Upper lobe of left lung (tissue), 4 donors: ENCODE measurements around the gene RNF40.

ENCODE experiments used
- POLR2A ChIP-seq, 4 donors: fragments of 450-650 bp; IDR thresholded peaks; one replicate each; pipeline ENCODE4 v1.5.1; 2016 to 2017; ENCODE audit warnings: antibody characterized with exemption in 4 of 4, mild to moderate bottlenecking in 2 of 4
- POLR2AphosphoS5 ChIP-seq, 2 donors: sonication (generic); formaldehyde crosslinking; IDR thresholded peaks; one replicate each; pipeline ENCODE4 v1.5.1; 2017; ENCODE audit warnings: antibody characterized with exemption in 2 of 2
- TF ChIP-seq, protein P1 (sequence below), 6 experiments: fragments of 450-650 bp in 4 of 6; fragments of 200-600 bp in 2 of 6; sonication (generic) in 2 of 6; IDR thresholded peaks; one replicate each; pipeline ENCODE4 v1.5.1; 2016 to 2019; ENCODE audit warnings: antibody characterized with exemption in 6 of 6

DNA sequence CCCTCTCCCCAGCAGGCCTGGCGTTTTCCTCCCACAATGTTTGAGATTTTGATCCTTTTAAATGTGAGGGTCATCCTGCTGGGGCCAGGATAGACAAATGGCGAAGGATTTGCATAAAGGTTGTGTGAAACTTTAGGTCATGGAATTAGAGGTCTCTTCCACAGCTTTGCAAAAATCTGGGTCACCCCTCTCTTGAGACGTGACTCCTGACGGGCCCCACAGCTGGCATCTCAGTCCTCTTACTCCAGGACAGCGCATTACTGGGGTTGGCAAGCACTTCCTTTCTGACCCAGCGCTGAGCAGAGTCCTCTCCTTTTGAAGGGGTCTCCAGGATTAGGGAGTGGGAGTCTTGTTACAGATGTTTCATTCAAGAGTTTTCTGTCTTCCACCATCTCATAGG is 17.5 kb downstream of the RNF40 start:
- TF ChIP-seq, protein P1, sequence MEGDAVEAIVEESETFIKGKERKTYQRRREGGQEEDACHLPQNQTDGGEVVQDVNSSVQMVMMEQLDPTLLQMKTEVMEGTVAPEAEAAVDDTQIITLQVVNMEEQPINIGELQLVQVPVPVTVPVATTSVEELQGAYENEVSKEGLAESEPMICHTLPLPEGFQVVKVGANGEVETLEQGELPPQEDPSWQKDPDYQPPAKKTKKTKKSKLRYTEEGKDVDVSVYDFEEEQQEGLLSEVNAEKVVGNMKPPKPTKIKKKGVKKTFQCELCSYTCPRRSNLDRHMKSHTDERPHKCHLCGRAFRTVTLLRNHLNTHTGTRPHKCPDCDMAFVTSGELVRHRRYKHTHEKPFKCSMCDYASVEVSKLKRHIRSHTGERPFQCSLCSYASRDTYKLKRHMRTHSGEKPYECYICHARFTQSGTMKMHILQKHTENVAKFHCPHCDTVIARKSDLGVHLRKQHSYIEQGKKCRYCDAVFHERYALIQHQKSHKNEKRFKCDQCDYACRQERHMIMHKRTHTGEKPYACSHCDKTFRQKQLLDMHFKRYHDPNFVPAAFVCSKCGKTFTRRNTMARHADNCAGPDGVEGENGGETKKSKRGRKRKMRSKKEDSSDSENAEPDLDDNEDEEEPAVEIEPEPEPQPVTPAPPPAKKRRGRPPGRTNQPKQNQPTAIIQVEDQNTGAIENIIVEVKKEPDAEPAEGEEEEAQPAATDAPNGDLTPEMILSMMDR (IDR thresholded peaks at IDR 0.05), result no peak
- TF ChIP-seq POLR2A (IDR thresholded peaks at IDR 0.05), result no peak
- no peak for TF ChIP-seq POLR2AphosphoS5 (IDR thresholded peaks at IDR 0.05)
